Large intestine (tissue), 3 donors: ENCODE results near the gene RLN3. TPM values are rescaled to one million over a fixed set of nuclear protein-coding genes. Genes with fewer than 3 reads are reported as not detected.
"Not testable (repeated sequence)": the region's sequence is repeated elsewhere in the genome, so short reads cannot be mapped to it uniquely, and the experiment has no call there.

ENCODE experiments used
- DNase-seq, 2 donors: peaks; one replicate each; pipeline versions ENCODE4 v3.0.0 to v3.0.0-alpha.2; 2013
- H3K27ac ChIP-seq: one replicate; pipeline ENCODE4 v1.5.1; 2013; ENCODE audit warnings: low read length
- H3K27me3 ChIP-seq: 2 replicates; pipeline ENCODE4 v1.6.1; 2013; ENCODE audit warnings: low read length; ENCODE audit not compliant: control insufficient read depth, insufficient read depth
- H3K36me3 ChIP-seq: 2 replicates; pipeline ENCODE4 v1.6.1; 2013; ENCODE audit warnings: low read length; ENCODE audit not compliant: control insufficient read depth, insufficient read depth
- H3K4me1 ChIP-seq: one replicate; pipeline ENCODE4 v1.6.1; 2013; ENCODE audit warnings: low read length; ENCODE audit not compliant: control insufficient read depth, insufficient read depth
- H3K4me3 ChIP-seq: one replicate; pipeline ENCODE4 v1.5.1; 2013; ENCODE audit warnings: low read length
- H3K9me3 ChIP-seq: one replicate; pipeline ENCODE4 v1.6.1; 2013; ENCODE audit warnings: mild to moderate bottlenecking, low read depth, low read length, moderate library complexity; ENCODE audit not compliant: control insufficient read depth
- WGBS: methylation state at CpG from one replicate; pipeline ENCODE4 v1.1.5; 2013; ENCODE audit warnings: low lambda C conversion rate; ENCODE audit not compliant: insufficient coverage; 5-methylcytosine and 5-hydroxymethylcytosine counted together
- polyA plus RNA-seq: library from polyadenylated mRNA; unstranded; fragments of 120-200 nt; gene quantifications from one replicate; pipeline ENCODE4 v1.2.1, GENCODE V29; 2013

RLN3 gene
- polyA plus RNA-seq, 1 donor = 0.31 TPM

- H3K9me3 ChIP-seq = no peaks in the 10 kb centered on the region
- no CpG with 5 or more reads among the region's 4 CpGs for WGBS
- no peaks in the 10 kb centered on the region for H3K36me3 ChIP-seq
- H3K4me3 ChIP-seq = no peak overlapping the region
- H3K27ac ChIP-seq = no peak overlapping the region
- no peak for DNase-seq
- no peaks in the 10 kb centered on the region for H3K27me3 ChIP-seq
- H3K4me1 ChIP-seq = peaks cover 5% of the 10 kb centered on the region
Observed at GRCh38 chr19:14022469-14022868, 5.5 kb upstream of the RLN3 start.

DNA sequence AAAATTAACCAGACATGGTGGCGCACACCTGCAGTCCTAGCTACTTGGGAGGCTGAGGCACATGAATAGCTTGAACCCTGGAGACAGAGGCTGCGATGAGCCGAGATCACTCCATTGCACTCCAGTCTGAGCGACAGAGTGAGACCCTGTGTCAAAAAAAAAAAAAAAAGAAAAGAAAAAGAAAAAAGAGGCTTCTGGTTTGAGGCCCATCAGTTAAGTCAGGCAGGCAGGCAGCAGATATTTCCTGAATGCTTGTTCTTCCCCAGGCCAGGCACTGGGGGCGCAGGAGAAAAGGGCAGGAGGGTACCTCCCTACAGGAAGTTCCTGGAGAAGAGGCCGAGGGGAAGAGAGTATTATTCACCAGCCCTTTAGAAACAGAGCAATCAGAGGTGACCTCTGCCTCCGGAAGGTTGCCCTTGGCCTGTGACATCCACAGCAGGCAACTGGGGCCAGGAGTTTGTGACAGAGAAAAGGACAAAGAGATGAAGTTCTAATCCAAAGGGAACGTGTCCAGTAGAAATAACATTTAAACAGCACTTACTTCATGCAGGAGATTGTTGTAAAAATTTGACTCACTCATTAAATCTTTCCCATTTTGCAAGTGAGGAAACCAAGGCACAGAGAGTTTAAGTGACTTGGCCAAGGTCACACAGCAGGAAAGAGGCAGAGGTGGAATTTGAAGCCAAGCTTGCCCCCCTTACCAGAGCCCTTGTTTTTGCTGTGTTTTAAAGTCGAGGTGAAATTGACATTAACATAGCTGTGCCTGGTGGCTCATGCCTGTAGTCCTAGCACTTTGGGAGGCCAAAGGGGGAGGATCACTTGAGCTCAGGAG, 4.3 kb upstream of the RLN3 start:
- peaks cover 8% of the 10 kb centered on the region for H3K27me3 ChIP-seq
- peaks cover 5% of the 10 kb centered on the region for H3K4me1 ChIP-seq
- H3K4me3 ChIP-seq = no peak overlapping the region
- H3K9me3 ChIP-seq = no peaks in the 10 kb centered on the region
- no peaks in the 10 kb centered on the region for H3K36me3 ChIP-seq
- peak overlapping the region; percentile 39 for H3K27ac ChIP-seq
- 100% methylated on average over 3 of the region's 9 CpGs for WGBS
- peak; percentile 81 to 91 for DNase-seq

DNA sequence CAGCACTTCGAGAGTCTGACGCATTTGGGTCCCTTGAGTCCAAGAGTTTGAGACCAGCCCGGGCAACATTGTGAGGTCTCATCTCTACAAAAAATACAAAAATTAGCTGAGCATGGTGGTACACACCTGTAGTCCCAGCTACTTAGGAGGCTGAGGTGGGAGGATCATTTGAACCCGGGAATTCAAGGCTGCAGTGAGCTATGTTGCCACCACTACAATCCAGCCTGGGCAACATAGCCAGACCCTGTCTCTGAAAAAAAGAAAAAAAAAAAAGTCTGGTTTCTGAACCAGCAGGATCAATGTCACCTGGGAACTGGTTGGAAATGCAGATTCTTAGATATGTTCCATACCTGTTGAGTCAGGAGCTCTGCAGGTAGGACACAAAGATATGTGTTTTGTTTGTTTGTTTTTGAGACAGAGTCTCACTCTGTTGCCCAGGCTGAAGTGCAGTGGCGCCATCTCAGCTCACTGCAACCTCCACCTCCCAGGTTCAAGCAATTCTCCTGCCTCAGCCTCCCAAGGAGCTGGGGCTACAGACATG, 1.2 kb upstream of the RLN3 start:
- H3K36me3 ChIP-seq, H3K4me1 ChIP-seq, H3K27ac ChIP-seq, DNase-seq, H3K4me3 ChIP-seq, H3K9me3 ChIP-seq: not testable (repeated sequence)
- H3K27me3 ChIP-seq = peaks cover 13% of the 10 kb centered on the region
- no CpG with 5 or more reads among the region's 5 CpGs for WGBS

DNA sequence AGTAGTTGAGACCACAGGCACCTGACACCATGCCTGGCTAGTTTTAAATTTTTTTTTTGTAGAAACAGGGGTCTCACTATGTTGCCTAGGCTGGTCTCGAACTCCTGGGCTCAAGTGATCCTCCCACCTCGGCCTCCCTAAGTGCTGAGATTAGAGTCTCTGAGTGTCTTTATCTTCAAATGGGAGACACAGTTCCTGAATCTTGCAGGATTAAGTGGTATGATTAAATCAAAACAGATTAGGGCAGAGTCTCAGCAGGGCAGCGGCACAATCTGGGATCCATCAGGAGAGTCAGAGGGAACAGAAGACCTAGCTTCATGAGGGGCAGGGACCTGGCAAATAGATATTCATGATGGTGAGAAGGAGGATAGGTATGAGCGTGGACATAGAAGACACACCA, 953 bp downstream of the RLN3 start:
- Histone ChIP-seq H3K27me3 (peaks cover 13% of the 10 kb centered on the region), H3K4me1 (peaks cover 4% of the 10 kb centered on the region), H3K27ac (no peak overlapping the region), H3K9me3 (no peaks in the 10 kb centered on the region), H3K36me3 (no peaks in the 10 kb centered on the region), H3K4me3 (no peak overlapping the region)
- WGBS = no CpG with 5 or more reads among the region's 4 CpGs
- no peak for DNase-seq

- Histone ChIP-seq H3K36me3 (no peaks in the 10 kb centered on the region), H3K27me3 (peaks cover 13% of the 10 kb centered on the region), H3K4me3 (peak overlapping the region; percentile 70), H3K27ac (no peak overlapping the region), H3K9me3 (no peaks in the 10 kb centered on the region), H3K4me1 (peaks cover 3% of the 10 kb centered on the region)
- 0% methylated on average over 2 of the region's 20 CpGs for WGBS
- DNase-seq = no peak
Observed at GRCh38 chr19:14030997-14031718, 3.2 kb downstream of the RLN3 start.

- Histone ChIP-seq H3K36me3 (no peaks in the 10 kb centered on the region), H3K27me3 (peaks cover 13% of the 10 kb centered on the region), H3K4me3 (peak within 1 kb of the TSS; percentile 70), H3K9me3 (no peaks in the 10 kb centered on the region), H3K4me1 (peaks cover 3% of the 10 kb centered on the region), H3K27ac (no peak within 1 kb of the TSS)
- no CpG with 5 or more reads among the region's 63 CpGs for WGBS
- peak; percentile 56 to 80 for DNase-seq
Observed at GRCh38 chr19:14031719-14032480, 4.0 kb downstream of the RLN3 start, which contains the start of gene IL27RA. Gene IL27RA (plus strand): TSS chr19:14031762. CDS start chr19:14031873, 111 bp downstream.

- Histone ChIP-seq H3K27ac (no peak overlapping the region), H3K4me3 (no peak overlapping the region), H3K9me3 (no peaks in the 10 kb centered on the region), H3K27me3 (peaks cover 5% of the 10 kb centered on the region), H3K36me3 (no peaks in the 10 kb centered on the region), H3K4me1 (peaks cover 3% of the 10 kb centered on the region)
- 100% methylated on average over 1 of the region's 2 CpGs for WGBS
- no peak for DNase-seq
Observed at GRCh38 chr19:14033946-14034345, 6.0 kb downstream of the RLN3 start.

DNA sequence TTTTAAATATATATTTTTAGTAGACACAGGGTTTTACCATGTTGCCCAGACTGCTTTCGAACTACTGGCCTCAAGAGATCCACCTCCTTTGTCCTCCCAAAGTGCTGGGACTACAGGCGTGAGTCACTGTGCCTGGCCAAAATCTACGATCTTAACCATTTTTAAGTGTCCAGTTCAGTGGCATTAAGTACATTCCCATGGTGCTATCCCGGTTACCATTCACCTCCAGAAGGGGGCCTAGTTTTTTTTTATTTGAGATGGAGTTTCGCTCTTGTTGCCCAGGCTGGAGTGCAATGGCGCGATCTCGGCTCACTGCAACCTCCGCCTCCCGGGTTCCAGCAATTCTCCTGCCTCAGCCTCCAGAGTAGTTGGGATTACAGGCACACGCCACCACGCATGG, 7.2 kb downstream of the RLN3 start:
- H3K4me1 ChIP-seq, H3K27me3 ChIP-seq, H3K36me3 ChIP-seq, H3K4me3 ChIP-seq, H3K9me3 ChIP-seq, DNase-seq, H3K27ac ChIP-seq: not testable (repeated sequence)
- WGBS = no CpG with 5 or more reads among the region's 12 CpGs

GRCh38 chr19:14035706-14036105, 7.8 kb downstream of the RLN3 start:
- 100% methylated on average over 3 of the region's 7 CpGs for WGBS
- no peak for DNase-seq
- no peaks in the 10 kb centered on the region for H3K36me3 ChIP-seq

GRCh38 chr19:14039181-14039580, 11.2 kb downstream of the RLN3 start:
- H3K4me1 ChIP-seq = no peaks in the 10 kb centered on the region
- no peak overlapping the region for H3K4me3 ChIP-seq
- no CpG with 5 or more reads among the region's 7 CpGs for WGBS
- no peaks in the 10 kb centered on the region for H3K9me3 ChIP-seq
- DNase-seq = no peak
- H3K36me3 ChIP-seq = no peaks in the 10 kb centered on the region
- no peak overlapping the region for H3K27ac ChIP-seq
- H3K27me3 ChIP-seq = no peaks in the 10 kb centered on the region

More at GRCh38 chr19:14035706-14036105, 7.8 kb downstream of the RLN3 start:
- Histone ChIP-seq H3K27ac (no peak overlapping the region), H3K9me3 (no peaks in the 10 kb centered on the region), H3K4me3 (no peak overlapping the region), H3K4me1 (peaks cover 3% of the 10 kb centered on the region), H3K27me3 (peaks cover 5% of the 10 kb centered on the region)
